H1 (cell line): Measurements from ENCODE around the gene LY6G5B. TPM values are rescaled to one million over a fixed set of nuclear protein-coding genes. Genes with fewer than 3 reads are reported as not detected.

ENCODE experiments used
- CTCF ChIA-PET: fragments of 300-600 bp; sonication (Branson Sonifier 250); formaldehyde crosslinking; loops from one replicate; lab custom pipeline; 2021; ENCODE audit not compliant: partially characterized antibody; lab: Charles Lee
- POLR2A ChIA-PET: fragments of 300-600 bp; sonication (Branson Sonifier 250); formaldehyde crosslinking; loops from one replicate; lab custom pipeline; 2021; ENCODE audit warnings: inconsistent platforms; ENCODE audit not compliant: partially characterized antibody; lab: Charles Lee
- DNase-seq, 2 experiments: peaks; one replicate each; pipeline versions ENCODE4 v3.0.0 to v3.0.0-alpha.2; 2010 to 2022; ENCODE audit warnings: low spot score in 2 of 2, low read depth in 1 of 2, mixed read lengths in 1 of 2
- FAIRE-seq: peaks from 2 replicates; lab custom pipeline; 2011; peaks lifted over from hg19 to GRCh38; lab: Jason Lieb, UNC
- H2AFZ ChIP-seq: 2 replicates; pipeline ENCODE4 v1.8.1; 2012; ENCODE audit warnings: low read length, inconsistent platforms
- H2AK5ac ChIP-seq: 2 replicates; pipeline ENCODE4 v1.6.1; 2013; ENCODE audit warnings: low read depth, low read length
- H2BK120ac ChIP-seq: replicated peaks from 2 replicates; pipeline ENCODE3; 2013; ENCODE audit warnings: low read depth, low read length, inconsistent platforms
- H2BK12ac ChIP-seq: 2 replicates; pipeline ENCODE4 v1.6.1; 2013; ENCODE audit warnings: low read depth, low read length
- H2BK15ac ChIP-seq: 2 replicates; pipeline ENCODE4 v1.6.1; 2013; ENCODE audit warnings: low read length
- H2BK20ac ChIP-seq: 2 replicates; pipeline ENCODE4 v1.6.1; 2013; ENCODE audit warnings: low read length
- H2BK5ac ChIP-seq: 2 replicates; pipeline ENCODE4 v1.6.1; 2013; ENCODE audit warnings: low read depth, low read length
- H3K14ac ChIP-seq: 2 replicates; pipeline ENCODE4 v1.6.1; 2013; ENCODE audit warnings: inconsistent platforms; ENCODE audit not compliant: insufficient read length
- H3K18ac ChIP-seq: 2 replicates; pipeline ENCODE4 v1.6.1; 2013; ENCODE audit warnings: low read length; ENCODE audit errors: extremely low read depth
- H3K23ac ChIP-seq: 2 replicates; pipeline ENCODE4 v1.6.1; 2013; ENCODE audit warnings: inconsistent platforms; ENCODE audit not compliant: insufficient read length
- H3K23me2 ChIP-seq: 2 replicates; pipeline ENCODE4 v1.6.1; 2013; ENCODE audit warnings: low read depth, low read length
- H3K27ac ChIP-seq: 2 replicates; pipeline ENCODE4 v1.6.1; 2011; ENCODE audit warnings: low read depth, low read length, inconsistent platforms
- H3K27me3 ChIP-seq, 4 experiments: replicated peaks in 1 of 4; 1 replicate in 1 of 4; 2 replicates in 3 of 4; pipeline versions ENCODE4 v1.6.1 to v1.8.1; 2011 to 2013; ENCODE audit warnings: low read length in 3 of 4, mild to moderate bottlenecking in 3 of 4, inconsistent platforms in 2 of 4, mixed read lengths in 2 of 4, moderate library complexity in 1 of 4; ENCODE audit not compliant: control insufficient read depth in 3 of 4, insufficient read depth in 3 of 4; ENCODE audit errors: extremely low read depth in 1 of 4
- H3K36me3 ChIP-seq, 4 experiments: 2 replicates each; pipeline versions ENCODE4 v1.6.1 to v1.8.1; 2011 to 2013; ENCODE audit warnings: mild to moderate bottlenecking in 4 of 4, low read length in 3 of 4, moderate library complexity in 2 of 4, control low read depth in 1 of 4, inconsistent platforms in 1 of 4; ENCODE audit not compliant: insufficient read depth in 4 of 4, control insufficient read depth in 2 of 4
- H3K4ac ChIP-seq: replicated peaks from 2 replicates; pipeline ENCODE3; 2013; ENCODE audit warnings: low read length, low read depth, mixed read lengths, inconsistent platforms; ENCODE audit not compliant: insufficient read length
- H3K4me1 ChIP-seq, 4 experiments: replicated peaks in 1 of 4; 1 replicate in 1 of 4; 2 replicates in 3 of 4; pipeline versions ENCODE4 v1.6.1 to v1.8.1; 2011 to 2013; ENCODE audit warnings: low read length in 3 of 4, inconsistent platforms in 2 of 4, mixed read lengths in 1 of 4; ENCODE audit not compliant: insufficient read depth in 4 of 4, control insufficient read depth in 3 of 4
- H3K4me2 ChIP-seq, 2 experiments: 2 replicates each; pipeline versions ENCODE4 v1.6.1 to v1.8.1; 2011 to 2013; ENCODE audit warnings: low read depth in 2 of 2, low read length in 2 of 2, control low read depth in 1 of 2, inconsistent platforms in 1 of 2, mild to moderate bottlenecking in 1 of 2; ENCODE audit not compliant: insufficient read depth in 1 of 2
- H3K4me3 ChIP-seq, 4 experiments: fragments of 200-600, 300-600 bp in 1 of 4; sonication (generic), shearing (Covaris generic), sonication (Bioruptor Twin) in 1 of 4; 2 replicates each; pipeline versions ENCODE4 v1.5.1 to v1.8.1; 2011 to 2016; ENCODE audit warnings: low read length in 4 of 4, low read depth in 3 of 4, control low read depth in 2 of 4, inconsistent platforms in 2 of 4, mild to moderate bottlenecking in 2 of 4, mixed read lengths in 1 of 4, moderate library complexity in 1 of 4; ENCODE audit not compliant: insufficient read depth in 2 of 4; ENCODE audit errors: extremely low read depth in 1 of 4
- H3K56ac ChIP-seq: replicated peaks from 2 replicates; pipeline ENCODE3; 2013; ENCODE audit warnings: low read depth, mild to moderate bottlenecking, mixed read lengths, low read length, inconsistent platforms; ENCODE audit not compliant: insufficient read length
- H3K79me1 ChIP-seq: 2 replicates; pipeline ENCODE4 v1.6.1; 2013; ENCODE audit warnings: low read depth, low read length, control low read depth
- H3K79me2 ChIP-seq, 2 experiments: 2 replicates each; pipeline versions ENCODE4 v1.6.1 to v1.8.1; 2012 to 2013; ENCODE audit warnings: low read length in 2 of 2, mild to moderate bottlenecking in 2 of 2, inconsistent platforms in 1 of 2; ENCODE audit not compliant: insufficient read depth in 2 of 2, control insufficient read depth in 1 of 2
- H3K9ac ChIP-seq, 4 experiments: replicated peaks in 1 of 4; 1 replicate in 1 of 4; 2 replicates in 3 of 4; pipeline versions ENCODE4 v1.6.1 to v1.8.1; 2011 to 2013; ENCODE audit warnings: low read depth in 3 of 4, low read length in 3 of 4, control low read depth in 2 of 4, mild to moderate bottlenecking in 2 of 4, moderate library complexity in 2 of 4, inconsistent platforms in 1 of 4; ENCODE audit errors: extremely low read depth in 1 of 4
- H3K9me3 ChIP-seq, 2 experiments: 2 replicates each; pipeline versions ENCODE4 v1.6.1 to v1.8.1; 2012 to 2013; ENCODE audit warnings: mild to moderate bottlenecking in 2 of 2, moderate library complexity in 2 of 2, control low read depth in 1 of 2, inconsistent platforms in 1 of 2, low read depth in 1 of 2, low read length in 1 of 2, mixed read lengths in 1 of 2; ENCODE audit not compliant: insufficient read depth in 2 of 2
- H4K20me1 ChIP-seq, 2 experiments: replicated peaks in 1 of 2; 2 replicates each; pipeline versions ENCODE3 to v1.8.1; 2011 to 2013; ENCODE audit warnings: inconsistent platforms in 2 of 2, low read length in 2 of 2, mild to moderate bottlenecking in 1 of 2; ENCODE audit not compliant: insufficient read depth in 2 of 2, control insufficient read depth in 1 of 2
- H4K5ac ChIP-seq: 2 replicates; pipeline ENCODE4 v1.6.1; 2013; ENCODE audit warnings: low read length, low read depth, mixed read lengths, inconsistent platforms; ENCODE audit not compliant: insufficient read length
- H4K8ac ChIP-seq: 2 replicates; pipeline ENCODE4 v1.8.0; 2013; ENCODE audit warnings: mild to moderate bottlenecking, moderate library complexity, low read length, inconsistent platforms; ENCODE audit not compliant: insufficient read depth; ENCODE audit errors: extremely low read depth
- H4K91ac ChIP-seq: replicated peaks from 2 replicates; pipeline ENCODE3; 2013; ENCODE audit warnings: low read length, mixed read lengths, inconsistent platforms; ENCODE audit not compliant: insufficient read length
- EP300 ChIP-seq, 2 experiments: IDR thresholded peaks; 1 replicate in 1 of 2; 2 replicates in 1 of 2; pipeline ENCODE4 v1.6.1; 2011 to 2012; ENCODE audit warnings: low read depth in 2 of 2, low read length in 2 of 2, mild to moderate bottlenecking in 2 of 2, borderline replicate concordance in 1 of 2, inconsistent platforms in 1 of 2, moderate library complexity in 1 of 2
- FOSL1 ChIP-seq: IDR thresholded peaks from 2 replicates; pipeline ENCODE4 v1.6.1; 2011; ENCODE audit warnings: mild to moderate bottlenecking, low read depth, low read length, moderate library complexity; ENCODE audit not compliant: insufficient read depth
- GTF2F1 ChIP-seq: IDR thresholded peaks from 2 replicates; pipeline ENCODE4 v1.6.1; 2012; ENCODE audit warnings: low read depth, low read length, improper control_type of control experiment, borderline replicate concordance
- KDM5A ChIP-seq: fragments of 200-600 bp; IDR thresholded peaks from 2 replicates; pipeline ENCODE4 v1.7.1; 2012; ENCODE audit warnings: mild to moderate bottlenecking, low read length, inconsistent platforms, mixed read lengths
- NRF1 ChIP-seq: IDR thresholded peaks from 2 replicates; pipeline ENCODE4 v1.6.1; 2011; ENCODE audit warnings: mild to moderate bottlenecking, low read depth, low read length, improper control_type of control experiment
- WGBS, 2 experiments: shearing (Covaris generic) in 1 of 2; methylation state at CpG; one replicate each; pipeline versions ENCODE4 v1.1.6 to v1.1.7; 2013 to 2015; ENCODE audit warnings: low lambda C conversion rate in 2 of 2, mixed read lengths in 2 of 2, inconsistent platforms in 1 of 2, low coverage in 1 of 2, missing lambda C conversion rate in 1 of 2; ENCODE audit not compliant: insufficient replicate concordance in 2 of 2, insufficient coverage in 1 of 2, insufficient read length in 1 of 2; ENCODE audit errors: extremely low coverage in 1 of 2, missing lambda C conversion rate in 1 of 2; 5-methylcytosine and 5-hydroxymethylcytosine counted together
- polyA plus RNA-seq, 7 experiments: library from polyadenylated mRNA; depleted of rRNA in 3 of 7; stranded (reverse) in 5 of 7; unstranded in 2 of 7; fragments of >200 nt in 5 of 7; fragments of 200-250 nt in 2 of 7; gene quantifications; 1 replicate in 5 of 7; 2 replicates in 1 of 7; 4 replicates in 1 of 7; pipeline versions ENCODE4 v1.2.1 to v1.2.3, GENCODE V29; 2011 to 2013; ENCODE audit warnings: missing spikeins in 2 of 7, mixed read lengths in 2 of 7
- total RNA-seq: library from RNA; stranded (reverse); fragmentation: NEBNext Ultra II Directional; extraction: Animal tissue kit (Norgen Biotek cat#: 25700); gene quantifications from 2 replicates; pipeline ENCODE4 v1.2.1, GENCODE V29; 2021

The LY6G5B gene
- total and polyA plus RNA-seq, 2 of the 8 experiments (the other 6 are each of a cell fraction or from before 2014, with no cell fraction given): 10.6 to 12.6 TPM

DNA sequence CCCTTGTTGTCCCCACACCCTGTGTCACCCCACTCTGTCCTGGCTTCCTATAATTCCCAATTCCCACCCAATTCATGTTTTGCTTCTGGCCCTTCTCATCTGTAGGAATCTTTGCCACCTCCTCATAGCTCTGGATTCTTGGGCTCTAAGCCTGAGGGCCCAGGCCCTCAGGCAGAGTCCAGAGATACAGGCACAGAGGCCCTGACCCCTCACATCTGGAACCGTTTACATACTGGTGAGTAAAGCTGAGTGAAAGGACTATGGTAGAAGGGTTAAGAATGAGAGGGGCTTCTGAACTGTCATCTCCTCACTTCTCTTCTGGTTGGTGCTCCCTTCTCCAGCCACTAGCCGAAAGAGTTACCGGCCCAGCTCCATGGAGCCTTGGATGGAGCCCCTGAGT, 35.6 kb upstream of the LY6G5B start:
- no peaks in the 10 kb centered on the region for H3K23me2 ChIP-seq
- H2BK12ac ChIP-seq: no peak overlapping the region
- ChIA-PET CTCF (interaction anchor here (0.5 to 3.0 kb wide), 7 partner anchors 11 to 88 kb away, joined by 3 to 11 read pairs (median 6); partner anchors contain the start of genes ATP6V1G2, BAG6 and GPANK1), POLR2A (interaction anchor here (0.7 to 34.9 kb wide), 6 partner anchors 9 to 193 kb away, joined by 3 to 883 read pairs (median 62); partner anchors contain the start of genes APOM, BAG6, C6orf47 and CSNK2B)
- no peak overlapping the region for H3K9ac ChIP-seq
- H3K14ac ChIP-seq: no peak overlapping the region
- peaks cover 64 to 98% (median 84%) of the 10 kb centered on the region in 4 experiments for H3K36me3 ChIP-seq
- H2AK5ac ChIP-seq: no peak overlapping the region
- no peak overlapping the region for H2AFZ ChIP-seq
- FAIRE-seq (no peak), DNase-seq (no peak)
- H3K18ac ChIP-seq: no peak overlapping the region
- H3K23ac ChIP-seq: no peak overlapping the region
- H3K79me2 ChIP-seq: no peaks in the 10 kb centered on the region; a peak in 1 of 4 replicates
- H3K79me1 ChIP-seq: peaks cover 9% of the 10 kb centered on the region; the same call in 1 of the 2 replicates
- H4K91ac ChIP-seq: no peak overlapping the region
- no peak overlapping the region for H3K4me2 ChIP-seq
- no peak overlapping the region for H3K4ac ChIP-seq
- no peak overlapping the region for H3K56ac ChIP-seq
- no peak overlapping the region for H4K5ac ChIP-seq
- H2BK20ac ChIP-seq: no peak overlapping the region
- no peak overlapping the region for H2BK120ac ChIP-seq
- WGBS, 2 experiments: 91% methylated on average over 3 of the region's 3 CpGs; no CpG with 5 or more reads in 1 of the 2 experiments
- peaks cover 17 to 22% of the 10 kb centered on the region in 2 experiments for H4K20me1 ChIP-seq
- no peaks in the 10 kb centered on the region for H3K27me3 ChIP-seq
- H3K4me1 ChIP-seq: no peaks in the 10 kb centered on the region
- no peak for TF ChIP-seq NRF1
- TF ChIP-seq GTF2F1: no peak
- TF ChIP-seq EP300 (IDR thresholded peaks at IDR 0.05; ENCODE audit: borderline replicate concordance in 1 of 2, low read depth in 2 of 2, low read length in 2 of 2): no peak
- no peak for TF ChIP-seq FOSL1
- no peak for TF ChIP-seq KDM5A
- H3K27ac ChIP-seq: no peak overlapping the region
- no peak overlapping the region for H4K8ac ChIP-seq
- no peak overlapping the region for H3K4me3 ChIP-seq
- H2BK5ac ChIP-seq: no peak overlapping the region
- no peak overlapping the region for H2BK15ac ChIP-seq
- H3K9me3 ChIP-seq: no peaks in the 10 kb centered on the region
